ENCODE measurements around the gene TPO.

TPO gene

DNA sequence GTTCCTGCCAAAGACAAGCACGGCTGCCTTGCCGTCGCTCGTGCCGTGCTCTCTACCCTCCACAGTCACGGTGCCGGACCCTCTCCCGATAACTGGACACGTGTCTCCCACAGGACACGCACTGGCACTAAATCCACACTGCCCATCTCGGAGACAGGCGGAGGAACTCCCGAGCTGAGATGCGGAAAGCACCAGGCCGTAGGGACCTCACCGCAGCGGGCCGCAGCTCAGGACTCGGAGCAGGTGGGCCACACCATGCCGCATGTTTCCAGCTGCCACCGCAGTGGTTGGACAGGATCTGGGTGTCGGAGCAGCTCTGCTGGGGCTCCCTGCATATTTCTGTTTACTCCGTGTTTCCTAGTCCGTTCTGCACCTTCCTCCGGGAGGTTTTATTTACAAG is 127.2 kb downstream of the TPO start:
- no peak for DNase-seq

DNA sequence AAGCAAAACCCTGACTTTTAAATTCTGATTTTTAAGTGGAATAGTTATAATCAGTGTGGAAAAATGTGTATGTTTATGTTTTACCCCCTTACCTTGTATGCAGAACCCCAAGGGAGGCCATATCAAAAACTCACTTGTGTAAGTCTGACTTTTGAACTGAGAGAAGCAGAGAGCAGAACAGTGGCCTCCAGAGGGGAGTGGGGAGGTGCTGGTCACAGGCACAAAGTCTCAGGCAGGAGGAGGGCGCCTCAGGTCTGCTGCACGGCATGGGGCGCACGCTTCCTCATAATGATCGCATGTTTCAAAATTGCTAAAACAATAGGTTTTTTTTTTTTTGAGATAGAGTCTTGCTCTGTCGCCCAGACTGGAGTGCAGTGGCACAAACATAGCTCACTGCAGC is 127.8 kb downstream of the TPO start:
- DNase-seq = no peak

DNA sequence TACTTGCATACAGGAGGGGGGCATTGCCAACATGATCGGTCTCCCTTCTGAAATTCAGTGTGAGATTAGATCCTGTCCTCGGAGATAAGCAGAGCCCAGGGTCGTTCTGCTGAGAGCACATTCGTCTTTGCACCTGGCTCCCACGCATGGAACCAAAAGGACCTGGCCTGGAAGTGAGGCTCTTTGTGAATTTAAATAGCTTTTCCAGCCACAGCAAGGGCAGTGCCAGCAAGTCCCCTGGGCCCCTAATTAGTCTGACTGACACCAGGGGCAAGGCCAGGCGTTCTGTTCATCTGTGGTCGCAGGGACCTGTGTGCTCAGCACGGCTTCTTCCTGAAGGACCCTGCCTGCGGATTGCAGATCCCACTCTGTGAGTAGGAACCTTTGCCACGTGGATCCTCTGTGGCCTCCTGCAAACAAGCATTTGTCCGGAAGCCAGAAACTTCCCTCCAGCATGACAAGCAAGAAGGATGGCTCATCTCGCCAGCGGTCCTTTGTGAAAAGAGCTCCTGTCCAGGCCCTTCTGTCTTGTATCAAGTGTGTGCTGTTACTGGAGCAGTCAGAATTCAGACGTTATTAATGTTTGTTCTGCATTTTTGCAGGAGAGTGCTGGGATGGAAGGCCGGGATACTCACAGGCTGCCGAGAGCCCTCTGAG is 128.7 kb downstream of the TPO start:
- DNase-seq = no peak

DNA sequence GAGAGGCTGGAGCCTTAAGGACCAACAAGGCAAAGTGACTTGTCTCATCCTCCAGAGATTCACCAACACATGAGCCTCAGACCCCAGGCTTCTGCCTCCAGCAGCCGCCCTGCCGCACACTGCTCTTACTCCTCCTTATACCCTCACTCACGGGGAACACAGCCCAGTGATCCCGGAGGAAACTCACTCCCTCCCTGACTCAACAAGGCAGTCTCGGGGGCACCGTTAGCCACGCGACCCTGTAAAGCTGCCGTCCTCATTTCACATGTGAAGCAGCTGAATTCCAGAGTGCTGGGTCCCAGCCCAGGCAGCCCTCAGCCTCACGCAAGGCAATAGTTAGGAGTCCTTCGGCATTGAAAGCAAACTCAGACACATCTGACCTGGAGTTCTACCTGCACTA is 129.7 kb downstream of the TPO start:
- DNase-seq = no peak

- no peak for DNase-seq
Observed at GRCh38 chr2:1543776-1544477, 130.7 kb downstream of the TPO start.

DNA sequence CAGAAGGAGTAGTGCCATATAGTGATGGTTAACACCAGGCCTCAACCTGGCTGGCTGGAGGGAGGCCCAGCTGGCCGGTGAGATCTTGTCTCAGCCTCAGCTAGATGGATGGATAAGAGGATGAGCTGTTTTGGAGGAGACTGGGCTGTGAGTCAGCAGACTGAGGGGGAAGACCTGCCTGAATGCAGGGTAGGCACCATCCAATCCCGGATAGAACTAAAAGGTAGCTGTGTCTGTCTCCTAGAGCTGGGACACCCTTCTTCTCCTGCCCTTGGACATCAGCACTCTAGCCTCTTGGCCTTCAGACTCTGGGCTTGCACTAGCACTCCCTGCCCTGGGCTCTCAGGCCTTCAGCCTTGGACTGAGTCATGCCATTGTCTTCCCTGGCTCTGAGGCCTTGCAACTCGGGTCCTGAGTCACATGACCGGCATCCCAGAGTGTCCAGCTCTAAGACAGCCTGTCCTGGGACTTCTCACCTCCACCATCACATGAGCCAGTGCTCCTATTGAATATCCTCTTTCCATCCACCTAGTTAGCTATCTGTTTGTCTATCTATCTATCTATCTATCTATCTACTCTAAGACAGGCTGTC is 131.3 kb downstream of the TPO start:
- DNase-seq = no peak

- no peak for DNase-seq
Observed at GRCh38 chr2:1546023-1546591, 132.8 kb downstream of the TPO start.

DNA sequence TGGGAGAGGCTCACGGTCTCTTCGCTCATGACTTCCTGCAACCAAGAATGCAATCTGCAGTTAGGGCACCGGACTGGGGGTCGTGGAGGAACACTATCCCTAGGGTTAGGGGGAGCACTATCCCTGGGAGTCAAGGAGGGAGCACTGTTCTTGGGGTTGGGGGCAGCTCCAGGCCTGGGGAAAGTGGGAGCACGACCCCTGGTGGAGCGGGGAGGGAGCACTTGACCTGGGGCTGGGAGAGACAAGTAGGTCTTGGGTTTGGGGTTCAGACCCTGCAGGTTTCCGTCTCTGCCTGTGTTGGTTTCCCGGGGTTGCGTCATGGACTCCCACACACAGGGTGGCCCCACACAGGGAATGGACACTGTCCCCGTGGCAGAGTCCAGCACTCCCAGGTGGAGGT is 133.6 kb downstream of the TPO start:
- DNase-seq = no peak

DNA sequence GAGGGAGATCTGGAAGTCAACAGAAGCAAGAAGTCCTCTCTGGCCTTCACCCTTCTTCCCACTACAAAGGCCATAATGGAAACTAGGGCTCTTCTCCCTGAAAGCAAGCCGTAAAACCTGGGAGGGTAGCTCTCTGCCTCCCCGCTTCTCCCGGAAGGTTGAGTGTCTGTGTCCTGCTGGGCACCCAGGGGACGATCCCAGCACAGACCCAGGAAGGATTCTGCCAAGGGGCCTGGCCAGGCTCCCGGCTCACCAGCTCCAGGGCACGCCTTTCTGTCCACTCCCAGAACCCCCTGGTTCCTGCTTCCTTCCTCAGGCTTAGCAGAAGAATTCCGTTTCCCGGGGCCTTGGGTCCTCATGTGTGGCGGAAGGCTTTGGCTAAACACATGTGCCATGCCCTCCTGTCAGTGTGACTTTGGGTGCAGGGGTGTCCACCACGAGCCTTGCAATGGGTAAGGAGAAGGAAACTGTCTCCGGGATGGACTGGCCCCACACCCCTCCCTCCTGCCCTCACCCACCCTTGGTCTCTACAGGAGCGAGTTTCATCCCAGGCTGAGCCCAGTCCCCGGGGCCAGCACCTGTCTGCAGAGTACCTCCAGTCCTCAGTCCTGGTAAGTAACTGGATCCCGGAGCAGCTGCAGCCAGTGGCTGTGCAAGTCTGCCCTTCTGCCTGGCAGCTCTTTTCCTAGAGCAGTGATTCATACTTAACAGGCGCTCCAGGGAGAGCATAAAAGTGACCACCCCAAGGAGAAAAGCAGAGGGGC is 135.8 kb downstream of the TPO start:
- DNase-seq = no peak

DNA sequence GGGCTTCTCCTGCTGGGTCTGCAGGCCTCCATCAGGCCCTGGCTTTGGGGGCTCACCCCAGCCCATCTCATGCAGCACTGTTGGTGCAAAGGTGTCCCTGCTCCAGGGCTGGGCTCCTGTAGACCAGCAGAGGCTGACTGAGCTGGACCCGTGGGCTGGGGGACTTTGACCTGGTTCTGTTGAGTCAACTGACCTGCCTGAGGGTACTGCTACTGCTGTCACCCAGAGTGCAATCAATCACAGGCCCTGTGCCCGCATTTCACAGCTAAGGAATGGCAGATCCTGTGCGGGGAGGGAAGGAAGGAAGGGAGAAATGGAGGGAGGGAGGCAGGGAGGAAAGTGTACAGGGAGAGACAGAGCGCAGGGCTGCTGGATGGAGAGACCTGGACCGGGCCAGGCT is 136.8 kb downstream of the TPO start:
- no peak for DNase-seq

GRCh38 chr2:1550658-1551316 is 137.5 kb downstream of the TPO start:
- no peak for DNase-seq

- no peak for DNase-seq
Observed at GRCh38 chr2:1551905-1552304, 138.6 kb downstream of the TPO start.

GRCh38 chr2:1552611-1553010 is 139.3 kb downstream of the TPO start:
- no peak for DNase-seq

GRCh38 chr2:1553671-1554295 is 140.5 kb downstream of the TPO start:
- no peak for DNase-seq

GRCh38 chr2:1556286-1556685 is 143.0 kb downstream of the TPO start:
- DNase-seq = no peak

DNA sequence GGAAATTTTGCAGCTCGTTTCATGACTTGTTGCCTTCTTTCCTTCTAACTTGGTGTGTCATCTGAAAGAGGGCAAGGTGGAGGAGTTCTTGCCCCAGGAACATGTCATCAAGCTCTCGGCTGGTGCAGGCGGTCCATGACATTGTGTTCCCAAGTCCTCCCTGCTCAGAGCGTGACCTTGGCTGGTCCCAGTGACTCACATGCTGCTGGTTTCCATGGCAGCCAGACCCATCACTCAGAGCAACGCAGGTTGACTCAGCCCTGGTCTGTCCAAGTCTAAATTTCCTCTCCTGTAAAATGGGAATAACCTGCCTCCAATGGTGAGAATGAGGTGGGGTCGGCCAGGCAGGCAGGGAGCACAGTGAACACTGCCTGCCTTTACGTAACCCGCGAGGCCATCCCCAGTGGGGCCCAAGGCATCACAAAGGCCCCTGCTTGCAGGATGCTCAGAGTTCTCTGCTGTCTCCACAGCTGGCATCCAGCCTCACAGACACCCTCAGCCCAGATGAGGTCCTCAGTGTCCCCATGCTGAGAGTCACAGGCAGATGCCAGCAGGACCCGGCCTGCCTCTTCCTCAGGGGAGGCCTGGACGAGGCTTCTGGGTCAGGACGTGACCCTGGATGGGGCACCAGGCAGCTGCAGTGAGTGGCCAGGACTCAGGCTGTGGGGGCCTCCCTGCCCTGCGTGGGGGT is 143.7 kb downstream of the TPO start:
- DNase-seq = no peak

GRCh38 chr2:1557467-1557820 is 144.2 kb downstream of the TPO start:
- DNase-seq = no peak

GRCh38 chr2:1559589-1560175 is 146.4 kb downstream of the TPO start:
- DNase-seq = no peak

GRCh38 chr2:1561259-1561658 is 148.0 kb downstream of the TPO start:
- no peak for DNase-seq

DNA sequence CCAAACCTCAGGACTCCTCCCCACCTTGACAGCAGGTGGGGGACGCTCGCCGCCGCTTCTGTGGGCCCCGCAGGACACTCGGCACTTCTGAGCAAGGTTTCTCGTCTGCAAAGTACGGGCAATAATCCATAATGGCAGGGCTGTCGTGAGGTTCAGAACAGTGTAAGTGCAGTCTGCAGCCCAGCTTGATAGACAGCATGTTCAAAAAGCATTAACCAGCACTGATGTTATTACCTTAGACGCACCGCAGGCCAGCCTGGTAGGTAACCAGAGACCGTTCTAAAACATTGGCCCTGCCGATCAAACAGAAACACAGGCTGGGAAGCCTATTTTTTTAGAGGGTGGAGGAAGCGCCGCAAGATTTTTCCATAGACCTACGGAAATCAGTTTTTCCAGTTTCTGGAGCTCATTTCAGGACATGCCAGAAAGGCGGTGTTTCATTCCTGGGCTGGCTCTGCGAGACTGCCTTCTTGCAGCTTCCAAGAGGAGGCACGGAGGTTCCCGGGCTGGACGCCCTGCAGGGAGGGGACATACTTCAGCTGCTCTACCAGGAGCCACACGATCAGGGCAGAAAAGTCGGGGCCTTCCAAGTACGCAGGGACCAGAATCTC is 148.7 kb downstream of the TPO start:
- DNase-seq = no peak
